K562 (cell line): Measurements from ENCODE around the gene NGRN. TPM values are rescaled to one million over a fixed set of nuclear protein-coding genes. Genes with fewer than 3 reads are reported as not detected.

Experiments used
- ARNT ChIP-seq, 2 experiments: fragments of 450-650 bp; IDR thresholded peaks; 2 replicates each; pipeline ENCODE4 v1.6.1; 2016; ENCODE audit warnings: mild to moderate bottlenecking in 1 of 2
- ATF1 ChIP-seq, 2 experiments: fragments of 450-650 bp in 1 of 2; IDR thresholded peaks; 2 replicates each; pipeline ENCODE4 v1.6.1; 2016; ENCODE audit warnings: missing compliant biosample characterization in 1 of 2, missing genetic modification characterization in 1 of 2
- CHD4 ChIP-seq: fragments of 200-600 bp; sonication (generic); IDR thresholded peaks from 3 replicates; pipeline ENCODE4 v1.6.1; 2012; ENCODE audit warnings: low read depth, mild to moderate bottlenecking, mixed read lengths, low read length, inconsistent platforms; ENCODE audit not compliant: insufficient read depth, insufficient replicate concordance, poor library complexity, severe bottlenecking
- ELF2 ChIP-seq: fragments of 250-450 bp; sonication (Bioruptor Pico); IDR thresholded peaks from 2 replicates; pipeline ENCODE4 v1.5.0; 2021; ENCODE audit warnings: mild to moderate bottlenecking
- HCFC1 ChIP-seq: IDR thresholded peaks from 2 replicates; pipeline ENCODE4 v1.6.1; 2012; ENCODE audit warnings: low read depth, low read length, improper control_type of control experiment
- HDAC1 ChIP-seq, 2 experiments: fragments of 450-650 bp; IDR thresholded peaks; 2 replicates each; pipeline ENCODE4 v1.6.1; 2016 to 2017; ENCODE audit warnings: inconsistent platforms in 1 of 2, mild to moderate bottlenecking in 1 of 2, moderate library complexity in 1 of 2
- HOMEZ ChIP-seq: fragments of 250-450 bp; sonication (Bioruptor Pico); IDR thresholded peaks from 2 replicates; pipeline ENCODE4 v1.4.0; 2020; ENCODE audit warnings: mild to moderate bottlenecking, moderate library complexity
- JUN ChIP-seq, 2 experiments: sonication (generic) in 1 of 2; formaldehyde crosslinking in 1 of 2; IDR thresholded peaks; 2 replicates each; pipeline versions ENCODE4 v1.6.1 to v1.8.0; 2012 to 2022; ENCODE audit warnings: borderline replicate concordance in 2 of 2, mild to moderate bottlenecking in 2 of 2, improper control_type of control experiment in 1 of 2, low read depth in 1 of 2, low read length in 1 of 2, missing genetic modification reagents in 1 of 2
- NR2C1 ChIP-seq, 2 experiments: fragments of 450-650 bp; IDR thresholded peaks; 2 replicates each; pipeline ENCODE4 v1.6.1; 2017; ENCODE audit warnings: mild to moderate bottlenecking in 2 of 2, antibody characterized with exemption in 1 of 2, inconsistent platforms in 1 of 2, missing compliant biosample characterization in 1 of 2, missing genetic modification characterization in 1 of 2
- NR3C1 ChIP-seq: sonication (generic); formaldehyde crosslinking; IDR thresholded peaks from 2 replicates; pipeline ENCODE4 v1.8.1; 2022; ENCODE audit warnings: missing genetic modification reagents
- POLR2AphosphoS5 ChIP-seq: IDR thresholded peaks from 2 replicates; pipeline ENCODE4 v1.6.1; 2011; ENCODE audit warnings: mild to moderate bottlenecking, low read depth, low read length, moderate library complexity; ENCODE audit not compliant: control insufficient read depth, insufficient read depth
- RB1 ChIP-seq: fragments of 450-650 bp; IDR thresholded peaks from 2 replicates; pipeline ENCODE4 v1.6.1; 2017; ENCODE audit warnings: low read depth, mild to moderate bottlenecking
- RBFOX2 ChIP-seq: fragments of 200-400 bp; formaldehyde crosslinking; IDR thresholded peaks from 2 replicates; pipeline ENCODE4 v1.6.1; 2017; ENCODE audit warnings: low read depth, mild to moderate bottlenecking, low read length, moderate library complexity
- SLC30A9 ChIP-seq: fragments of 250-450 bp; sonication (Bioruptor Pico); IDR thresholded peaks from 2 replicates; pipeline ENCODE4 v1.8.0; 2022; ENCODE audit warnings: mild to moderate bottlenecking, moderate library complexity
- TBP ChIP-seq: optimal IDR thresholded peaks from 2 replicates; pipeline ENCODE3; 2011; ENCODE audit warnings: low read depth, low read length, improper control_type of control experiment
- ZC3H4 ChIP-seq: sonication (generic); formaldehyde crosslinking; IDR thresholded peaks from 2 replicates; pipeline ENCODE4 v1.9.0; 2021; ENCODE audit warnings: missing genetic modification reagents, borderline replicate concordance
- ZNF407 ChIP-seq: fragments of 450-650 bp; IDR thresholded peaks from 2 replicates; pipeline ENCODE4 v1.6.1; 2016; ENCODE audit warnings: low read depth
- polyA plus RNA-seq, 8 experiments: library from polyadenylated mRNA; depleted of rRNA in 4 of 8; stranded (reverse) in 5 of 8; unstranded in 3 of 8; fragments of >200 nt; fragmentation: Nextera tagmentation in 2 of 8; fragmentation: Illumina TruSeq in 1 of 8; extraction: Ambion mirVana in 2 of 8; extraction: Trizol in 1 of 8; gene quantifications; 2 replicates each; pipeline versions ENCODE4 v1.2.1 to v1.2.3, GENCODE V29; 2011 to 2014; ENCODE audit warnings: inconsistent platforms in 1 of 8, missing spikeins in 1 of 8
- total RNA-seq, 7 experiments: library from RNA; depleted of rRNA in 6 of 7; stranded (reverse); fragments of >200 nt in 6 of 7; fragmentation: Illumina TruSeq in 2 of 7; extraction: Trizol in 2 of 7; gene quantifications; 2 replicates each; pipeline versions ENCODE4 v1.2.1 to v1.2.3, GENCODE V29; 2011 to 2021; ENCODE audit warnings: low replicate concordance in 1 of 7

NGRN gene
- total and polyA plus RNA-seq, 9 of the 15 experiments (the other 6 are each of a cell fraction or from before 2014, with no cell fraction given) = 14.0 to 73.4 (median 60.0) TPM

GRCh38 chr15:90233387-90234095 lies 31.9 kb upstream of the NGRN start, which contains the start of gene CIB1 (continued):
- no peak for TF ChIP-seq SLC30A9 (CRISPR knock-in tag)
- peak; percentile 50 for TF ChIP-seq TBP
- TF ChIP-seq ELF2 (CRISPR knock-in tag) = peak; percentile 92
- TF ChIP-seq ARNT (IDR thresholded peaks at IDR 0.05) = no peak
- TF ChIP-seq NR2C1 (IDR thresholded peaks at IDR 0.05) = no peak
- TF ChIP-seq NR2C1 (tag; IDR thresholded peaks at IDR 0.05) = peak; percentile 64; the same call in 1 of the 2 replicates
- TF ChIP-seq ZC3H4 (CRISPR knock-in tag) = peak; percentile 80; the same call in 1 of the 2 replicates
- no peak for TF ChIP-seq HOMEZ
- TF ChIP-seq HCFC1 = 0 out of 2 replicates have a peak, but pooled peaks have one; percentile 32
- TF ChIP-seq ATF1 (CRISPR knock-in tag; IDR thresholded peaks at IDR 0.05) = peak; percentile 33; the same call in 1 of the 2 replicates
- peak; percentile 92 for TF ChIP-seq ATF1 (tag; IDR thresholded peaks at IDR 0.05)
- TF ChIP-seq POLR2AphosphoS5 = peak; percentile 52; the same call in 1 of the 2 replicates
- TF ChIP-seq ZNF407 = 0 out of 2 replicates have a peak, but pooled peaks have one; percentile 37
- TF ChIP-seq RBFOX2 = peak; percentile 91
- TF ChIP-seq CHD4 = no peak
- 0 out of 2 replicates have a peak, but pooled peaks have one; percentile 11 for TF ChIP-seq NR3C1 (CRISPR knock-in tag)
- no peak for TF ChIP-seq JUN (IDR thresholded peaks at IDR 0.05; ENCODE audit: borderline replicate concordance, low read depth, low read length)
- peak; percentile 58; the same call in 1 of the 2 replicates for TF ChIP-seq JUN (CRISPR knock-in tag; IDR thresholded peaks at IDR 0.05; ENCODE audit: borderline replicate concordance)
- peak in 1 of 2 experiments; percentile 72; a peak in 2 of 4 replicates for TF ChIP-seq HDAC1 (IDR thresholded peaks at IDR 0.05)
- TF ChIP-seq RB1 = 0 out of 2 replicates have a peak, but pooled peaks have one; percentile 9
